Heart left ventricle (tissue), 16 donors: Measurements from ENCODE around the gene HSD11B2. TPM values are rescaled to one million over a fixed set of nuclear protein-coding genes. Genes with fewer than 3 reads are reported as not detected.

Experiments
- ATAC-seq, 4 donors: fragments of 200-7000 bp; cut with Tn5 transposase; one replicate each; pipeline ENCODE4 v1.9.1; 2020 to 2022; ENCODE audit warnings: moderate library complexity in 4 of 4, mild to moderate bottlenecking in 3 of 4, moderate number of reproducible peaks in 1 of 4
- DNase-seq, 5 donors: peaks; one replicate each; pipeline ENCODE4 v3.0.0-alpha.2; 2020
- H3K27ac ChIP-seq, 12 donors: fragments of 200-600 bp; sonication (generic) in 4 of 12; one replicate each; pipeline versions ENCODE4 v1.5.0 to v1.8.0; 2016 to 2022; ENCODE audit warnings: mild to moderate bottlenecking in 2 of 12
- H3K27me3 ChIP-seq, 9 donors: fragments of 200-600 bp; sonication (generic) in 2 of 9; one replicate each; pipeline versions ENCODE4 v1.5.1 to v1.8.0; 2016 to 2022; ENCODE audit warnings: mild to moderate bottlenecking in 3 of 9
- H3K36me3 ChIP-seq, 9 donors: fragments of 200-600 bp; sonication (generic) in 2 of 9; one replicate each; pipeline versions ENCODE4 v1.5.0 to v1.8.0; 2018 to 2022; ENCODE audit warnings: mild to moderate bottlenecking in 2 of 9
- H3K4me1 ChIP-seq, 12 donors: fragments of 200-600 bp; sonication (generic) in 4 of 12; one replicate each; pipeline versions ENCODE4 v1.5.0 to v1.8.0; 2016 to 2022; ENCODE audit warnings: mild to moderate bottlenecking in 3 of 12
- H3K4me3 ChIP-seq, 12 donors: fragments of 200-600 bp; sonication (generic) in 4 of 12; one replicate each; pipeline versions ENCODE4 v1.5.0 to v1.8.0; 2017 to 2022; ENCODE audit warnings: mild to moderate bottlenecking in 9 of 12, moderate library complexity in 4 of 12
- H3K9me3 ChIP-seq, 12 donors: fragments of 200-600 bp; sonication (generic) in 4 of 12; one replicate each; pipeline versions ENCODE4 v1.5.0 to v1.8.0; 2016 to 2022; ENCODE audit warnings: mild to moderate bottlenecking in 1 of 12
- CTCF ChIP-seq, 12 donors: fragments of 200-600 bp; sonication (generic) in 4 of 12; IDR thresholded peaks; one replicate each; pipeline versions ENCODE4 v1.5.0 to v1.8.0; 2018 to 2022; ENCODE audit warnings: antibody characterized with exemption in 12 of 12, mild to moderate bottlenecking in 5 of 12
- POLR2A ChIP-seq, 2 donors: fragments of 450-650 bp; IDR thresholded peaks; one replicate each; pipeline ENCODE4 v1.6.1; 2017; ENCODE audit warnings: antibody characterized with exemption in 2 of 2, mild to moderate bottlenecking in 2 of 2, moderate library complexity in 2 of 2
- WGBS, 4 donors: extraction: QIAGEN DNeasy Blood & Tissue Kit in 2 of 4; methylation state at CpG; one replicate each; pipeline versions ENCODE4 v1.1.5 to v1.1.7; 2013 to 2018; 5-methylcytosine and 5-hydroxymethylcytosine counted together
- intact Hi-C, 10 donors: fragments of 100-400 bp; cut with DNase I; formaldehyde crosslinking; loops; one replicate each; pipeline versions ENCODE4 v1.11.1 to v1.14.2; 2022
- polyA plus RNA-seq, 2 donors: library from polyadenylated mRNA; stranded (reverse); fragments of 200-250 nt; gene quantifications; one replicate each; pipeline ENCODE4 v1.2.3, GENCODE V29; 2013
- total RNA-seq, 9 donors: library from RNA; depleted of rRNA in 2 of 9; stranded (reverse); fragments of >200 nt in 2 of 9; fragmentation: NEBNext Ultra II Directional in 3 of 9; extraction: Animal tissue kit (Norgen Biotek cat#: 25700) in 3 of 9; gene quantifications; one replicate each; pipeline versions ENCODE4 v1.1.0 to v1.2.4, GENCODE V29; 2016 to 2023
- donor health status: ischemic (EF 13 %, LVEDD 7.1; RV severe dilation, severe dysfunction).
- donor health status: healthy with polysubstance abuse.
- donor health status: DM: no; HTN: yes; CAD: no.
- donor health status: DM: no; HTN: no; CAD: no.
- donor health status: ischemic (EF 25% LVEDD 6.9; RV normal size, moderate dysfunction).
- donor health status: ischemic (EF 25% LVEDD 5.7; RV mildly dilated, moderate dysfunction).
- donor health status: healthy.
- donor health status: DM: yes; HTN: yes; CAD: no.
- donor health status: ischemic (EF 35%, LVEDD 5.7; RV mildly dilated, moderate dysfunction).
- donor health status: nonischemic (EF 11% LVEDD 7.7; RV severe dilation, severe dysfunction).
- donor health status: DM: yes; HTN: yes; CAD: no.
- donor health status: PGD.
- donor health status: ischemic (EF 29% LVEDD 5.4; RV normal size, mild dysfunction).
- donor health status: nonischemic (EF 23%, LVEDD 6.1; RV moderate dilation, normal function).

HSD11B2 gene
- total and polyA plus RNA-seq, 11 donors = 0.15 to 1.00 (median 0.39) TPM; not detected in 1

- Histone ChIP-seq H3K36me3 (no peaks in the 10 kb centered on the region), H3K9me3 (no peaks in the 10 kb centered on the region), H3K4me3 (peak overlapping the region in 3 of 12 donors; percentile 2 to 7 (median 7)), H3K4me1 (peaks cover 5 to 81% (median 52%) of the 10 kb centered on the region in 12 donors), H3K27ac (peak overlapping the region in 11 of 12 donors; percentile 62 to 94 (median 70)), H3K27me3 (peaks cover 0 to 28% (median 5%) of the 10 kb centered on the region in 9 donors)
- intact Hi-C loops = loop anchor here in 8 of 10 donors (5.0 to 10.0 kb wide), 5 partner anchors 52 to 134 kb away; partner anchors contain the start of gene PLEKHG4 (in 1 of the 8)
- DNase-seq (peak; percentile 85 to 92 (median 90)), ATAC-seq (peak; percentile 23 to 55 (median 38))
- 24 to 33% (median 28%) methylated on average over 27 to 31 of the region's 31 CpGs for WGBS, 4 donors
- no peak for TF ChIP-seq POLR2A (IDR thresholded peaks at IDR 0.05)
- TF ChIP-seq CTCF (IDR thresholded peaks at IDR 0.05) = no peak
Measured at GRCh38 chr16:67396159-67397035, 34.5 kb upstream of the HSD11B2 start.

GRCh38 chr16:67397036-67397801, 33.7 kb upstream of the HSD11B2 start:
- Histone ChIP-seq H3K4me3 (no peak overlapping the region), H3K27ac (peak overlapping the region in 11 of 12 donors; percentile 62 to 94 (median 70)), H3K36me3 (no peaks in the 10 kb centered on the region), H3K27me3 (peaks cover 0 to 28% (median 5%) of the 10 kb centered on the region in 9 donors), H3K4me1 (peaks cover 5 to 73% (median 48%) of the 10 kb centered on the region in 12 donors), H3K9me3 (no peaks in the 10 kb centered on the region)
- ATAC-seq = peak; percentile 5 to 48 (median 10)
- intact Hi-C loops = loop anchor here in 8 of 10 donors (5.0 to 10.0 kb wide), 5 partner anchors 52 to 135 kb away; partner anchors contain the start of gene PLEKHG4 (in 1 of the 8)
- WGBS, 4 donors = 61 to 78% (median 66%) methylated on average over 7 to 15 of the region's 15 CpGs
- no peak for TF ChIP-seq POLR2A (IDR thresholded peaks at IDR 0.05)
- no peak for TF ChIP-seq CTCF (IDR thresholded peaks at IDR 0.05)
- peak; percentile 83 to 88 (median 86) for DNase-seq

GRCh38 chr16:67397812-67398545, 32.9 kb upstream of the HSD11B2 start:
- Histone ChIP-seq H3K36me3 (no peaks in the 10 kb centered on the region), H3K27ac (peak overlapping the region in 9 of 12 donors; percentile 32 to 90 (median 64)), H3K4me3 (no peak overlapping the region), H3K27me3 (peaks cover 0 to 25% (median 0%) of the 10 kb centered on the region in 9 donors), H3K4me1 (peaks cover 5 to 65% (median 45%) of the 10 kb centered on the region in 12 donors), H3K9me3 (no peaks in the 10 kb centered on the region)
- ATAC-seq = no peak
- 78 to 84% (median 83%) methylated on average over 14 to 22 of the region's 22 CpGs for WGBS, 4 donors
- intact Hi-C loops = loop anchor here in 8 of 10 donors (5.0 to 10.0 kb wide), 5 partner anchors 53 to 136 kb away; partner anchors contain the start of gene PLEKHG4 (in 1 of the 8)
- TF ChIP-seq POLR2A (IDR thresholded peaks at IDR 0.05) (no peak), CTCF (IDR thresholded peaks at IDR 0.05) (no peak)
- DNase-seq = no peak
